Activated CD4-positive, CD25-positive, alpha-beta regulatory T cell treated with anti-CD3 and anti-CD28 coated beads, Interleukin-2, amount 50 U/mL, for 72 hours (primary cell): ENCODE results near the gene ZNF664.

ENCODE experiments used
- DNase-seq: peaks from one replicate; pipeline ENCODE4 v3.0.0; 2021

The ZNF664 gene

GRCh38 chr12:124011435-124012115 lies 38.6 kb downstream of the ZNF664 start:
- DNase-seq = no peak

DNA sequence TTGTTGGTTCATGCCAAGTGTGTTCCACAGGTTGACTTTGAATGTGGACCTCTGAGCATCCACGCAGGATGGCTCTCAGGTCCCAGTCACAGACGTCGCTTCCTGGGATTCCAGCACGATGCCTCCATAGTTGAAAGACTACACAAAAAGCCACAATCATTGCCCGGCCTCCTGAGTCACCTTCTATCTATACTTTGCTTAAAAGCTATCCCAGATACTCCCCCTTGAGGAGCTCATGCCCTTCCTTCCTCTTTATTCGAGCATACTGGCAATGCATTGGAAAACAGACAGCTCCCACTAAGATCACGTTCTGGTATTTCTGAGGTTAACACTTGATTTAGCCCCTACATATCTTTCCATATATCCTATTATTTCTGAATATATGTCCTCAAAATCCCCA lies 40.1 kb downstream of the ZNF664 start:
- DNase-seq = no peak

- DNase-seq = no peak
Observed at GRCh38 chr12:124015494-124016461, 42.8 kb downstream of the ZNF664 start.

- no peak for DNase-seq
Observed at GRCh38 chr12:124017064-124017463, 44.0 kb downstream of the ZNF664 start.

GRCh38 chr12:124018539-124018938 lies 45.5 kb downstream of the ZNF664 start:
- no peak for DNase-seq

GRCh38 chr12:124019115-124019514 lies 46.1 kb downstream of the ZNF664 start:
- no peak for DNase-seq

GRCh38 chr12:124020514-124020949 lies 47.5 kb downstream of the ZNF664 start:
- DNase-seq = no peak

DNA sequence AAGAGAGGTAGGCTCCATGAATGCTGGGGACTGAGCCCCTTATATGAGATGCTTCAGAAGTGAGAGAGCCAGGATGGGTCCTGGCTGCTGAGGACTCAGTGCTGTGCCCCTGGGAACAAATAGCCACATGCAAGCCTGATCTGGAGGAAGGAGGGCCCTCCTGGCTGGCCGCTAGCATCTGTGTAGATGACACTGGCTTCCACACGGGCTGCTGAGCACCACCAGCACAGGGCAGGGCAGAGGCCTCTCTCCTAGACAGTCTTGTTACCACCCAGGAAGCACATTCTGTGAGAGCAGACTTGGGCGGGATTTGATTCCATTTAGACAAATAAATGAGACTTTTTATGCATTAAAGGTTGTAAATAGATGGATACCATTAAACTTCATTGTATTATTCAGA lies 48.0 kb downstream of the ZNF664 start:
- no peak for DNase-seq

DNA sequence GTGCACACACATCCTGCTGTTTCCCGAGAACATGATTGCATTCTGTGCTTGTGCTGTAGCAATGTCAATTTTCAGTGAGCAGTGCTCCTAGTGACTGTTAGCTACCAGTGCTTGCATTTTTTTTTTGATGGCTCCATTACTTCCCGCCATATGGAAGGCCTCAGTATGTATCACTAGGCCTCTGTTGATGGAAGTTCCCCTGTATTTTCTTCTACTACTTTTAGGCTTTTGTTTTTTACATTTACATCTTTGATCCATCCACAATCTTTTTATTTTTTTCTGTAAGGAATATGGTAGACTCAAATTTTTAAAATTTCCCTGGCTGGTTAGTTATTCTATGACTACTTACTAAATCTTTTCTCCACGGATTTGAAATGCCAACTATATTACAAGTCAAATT lies 49.1 kb downstream of the ZNF664 start:
- DNase-seq = no peak

DNA sequence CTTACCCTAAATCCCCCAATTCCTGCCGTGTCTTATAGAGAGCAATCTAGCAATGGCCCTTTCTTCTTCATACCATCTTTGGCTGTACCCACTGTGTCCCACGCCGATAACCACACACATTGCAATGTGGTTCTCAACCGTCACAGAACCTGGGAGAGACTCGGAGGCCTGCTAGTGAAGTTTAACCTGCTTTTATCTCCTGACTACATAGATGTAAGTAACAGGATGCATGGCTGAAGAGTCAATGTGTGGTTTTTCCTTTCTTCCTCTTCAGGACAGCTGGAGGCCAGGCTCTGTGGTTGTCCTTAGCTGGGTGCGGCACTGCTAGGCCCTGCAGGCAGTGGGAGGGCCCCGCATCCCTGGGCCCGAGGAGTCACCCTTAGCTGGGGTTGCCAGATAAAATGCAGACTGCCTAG lies 51.3 kb downstream of the ZNF664 start:
- DNase-seq = no peak

DNA sequence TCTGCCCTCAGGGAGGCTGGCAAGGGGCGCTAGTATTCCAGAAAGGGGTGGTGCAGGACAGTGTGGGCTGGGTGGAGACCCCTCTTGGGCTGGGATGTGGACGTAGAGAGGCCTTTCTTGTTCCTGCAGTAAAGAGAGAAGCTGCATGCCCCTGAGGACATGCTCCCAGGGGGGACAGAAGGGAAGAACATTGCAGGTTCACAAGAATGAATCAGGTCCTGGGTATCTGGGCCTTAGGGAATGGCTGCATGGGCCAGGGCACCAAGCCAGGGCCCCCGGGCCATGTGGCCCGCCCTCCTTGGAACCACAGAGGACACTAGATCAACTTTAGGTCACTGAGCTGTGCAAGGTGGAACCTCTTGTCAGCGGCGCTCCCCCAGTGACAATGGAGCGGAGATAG lies 51.8 kb downstream of the ZNF664 start:
- DNase-seq = no peak

DNA sequence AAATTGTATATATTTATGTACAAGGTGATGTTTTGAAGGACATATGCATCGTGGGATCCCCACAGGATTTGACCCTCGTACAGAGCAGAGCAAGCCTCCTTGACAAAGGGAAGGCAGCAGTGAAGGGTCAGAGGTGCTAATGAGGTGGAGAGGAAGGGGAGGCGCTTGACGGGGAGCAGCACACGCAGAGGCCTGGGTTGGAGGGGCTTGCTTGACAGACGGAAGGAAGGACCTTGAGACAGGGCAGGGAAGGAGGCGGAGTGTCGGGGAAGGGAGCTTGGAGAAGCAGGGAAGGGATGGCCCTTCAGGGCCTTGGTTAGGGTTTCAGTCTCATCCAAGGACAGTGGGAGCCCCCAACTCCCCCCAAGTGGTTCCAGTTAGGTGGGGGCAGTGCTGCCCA lies 52.6 kb downstream of the ZNF664 start:
- DNase-seq = no peak

- DNase-seq = no peak
Observed at GRCh38 chr12:124026755-124027745, 54.0 kb downstream of the ZNF664 start.

- DNase-seq = no peak
Observed at GRCh38 chr12:124027753-124028554, 54.9 kb downstream of the ZNF664 start.

DNA sequence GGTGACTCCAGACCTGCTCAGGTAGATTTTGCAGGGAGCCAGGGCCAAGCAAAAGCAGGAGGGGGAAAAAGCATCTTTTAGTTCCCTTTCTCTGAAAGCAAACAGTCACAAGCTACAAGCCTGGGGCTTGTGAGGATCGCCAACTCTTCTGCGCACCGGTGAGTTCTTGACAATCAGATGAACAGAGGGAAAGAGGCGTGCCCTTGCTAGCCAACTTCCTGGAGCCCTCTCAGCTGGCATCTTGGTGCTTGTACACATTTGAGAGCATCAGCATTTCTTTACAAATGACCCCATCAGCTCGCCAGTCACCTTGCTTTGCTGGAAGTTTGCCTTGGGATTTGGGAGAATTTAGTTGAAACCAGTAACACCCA lies 55.5 kb downstream of the ZNF664 start:
- no peak for DNase-seq

DNA sequence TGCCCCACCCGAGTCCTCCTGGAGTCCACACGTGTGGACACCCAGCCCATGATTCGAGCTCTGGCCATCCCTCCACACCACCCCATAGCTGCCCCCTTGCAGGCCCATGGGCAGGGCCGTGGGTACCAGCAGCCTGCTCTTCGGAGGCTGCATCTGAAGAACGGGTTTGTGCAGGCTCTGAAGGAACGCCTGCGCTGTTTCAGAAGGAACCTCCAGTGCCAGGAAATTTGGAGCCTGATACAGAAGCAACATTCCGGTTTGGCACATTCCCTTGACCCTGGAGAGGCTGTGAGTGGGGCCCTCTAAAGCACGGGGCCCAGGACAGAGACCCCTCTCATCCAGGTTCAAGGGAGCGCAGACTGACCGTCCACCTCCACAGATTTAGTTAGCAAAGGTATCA lies 57.0 kb downstream of the ZNF664 start:
- no peak for DNase-seq

DNA sequence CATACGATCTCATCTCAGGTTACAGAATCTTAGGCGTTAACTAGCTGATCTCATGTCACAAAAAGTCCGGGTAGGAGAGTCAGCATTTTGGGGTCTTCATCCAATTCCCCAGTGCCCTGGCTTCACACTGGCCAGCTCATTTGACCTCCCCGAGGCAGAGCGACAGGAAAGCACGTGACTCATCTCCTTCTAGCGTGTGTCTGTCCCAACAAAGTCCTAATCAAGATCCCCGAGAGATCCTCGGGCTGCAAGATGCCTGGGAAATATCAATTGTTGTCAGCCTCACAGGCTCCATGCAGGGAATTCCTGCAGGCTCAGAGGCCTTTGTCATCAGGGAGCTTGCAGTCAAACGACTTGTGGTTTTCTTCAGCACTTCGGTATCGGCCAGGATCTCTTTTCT lies 57.5 kb downstream of the ZNF664 start:
- no peak for DNase-seq

DNA sequence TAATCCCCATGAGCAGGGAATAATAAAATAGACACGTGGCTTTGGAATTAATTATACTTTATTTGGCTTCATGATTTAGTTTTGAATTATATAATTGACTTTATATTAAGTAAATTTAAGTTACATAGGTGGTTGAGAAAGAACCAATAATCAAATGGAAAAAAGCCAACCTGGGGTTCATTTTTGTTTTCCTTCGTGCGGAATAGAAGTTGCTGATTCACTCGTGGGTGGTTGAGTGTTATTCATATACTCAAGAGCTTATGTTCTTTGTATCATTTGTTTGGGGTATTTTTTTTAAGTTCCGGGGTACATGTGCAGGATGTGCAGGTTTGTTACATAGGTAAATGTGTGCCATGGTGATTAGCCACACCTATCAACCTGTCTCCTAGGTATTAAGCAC lies 58.0 kb downstream of the ZNF664 start:
- DNase-seq = no peak

- DNase-seq = no peak
Observed at GRCh38 chr12:124032265-124032886, 59.4 kb downstream of the ZNF664 start.

GRCh38 chr12:124033859-124034258 lies 60.8 kb downstream of the ZNF664 start:
- DNase-seq = no peak

DNA sequence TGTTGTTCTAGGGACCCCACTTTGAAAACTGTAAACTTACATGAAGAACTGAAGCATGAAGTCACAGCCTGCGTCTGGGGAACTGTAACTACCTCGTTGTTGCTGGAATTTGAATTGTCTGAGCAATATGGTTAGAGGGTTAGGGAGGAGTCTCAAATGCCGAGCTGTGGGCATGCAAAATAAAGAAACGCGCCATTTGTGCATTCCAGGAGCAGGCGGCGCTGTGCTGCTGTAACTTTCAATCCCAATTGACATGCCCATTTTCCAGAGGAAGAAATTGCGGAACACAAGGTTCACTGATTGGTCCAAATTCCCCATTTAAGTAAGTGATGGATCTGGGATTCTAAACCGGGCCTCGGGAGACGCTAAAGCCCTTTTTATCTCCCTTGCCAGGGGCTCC lies 61.3 kb downstream of the ZNF664 start:
- DNase-seq = no peak

DNA sequence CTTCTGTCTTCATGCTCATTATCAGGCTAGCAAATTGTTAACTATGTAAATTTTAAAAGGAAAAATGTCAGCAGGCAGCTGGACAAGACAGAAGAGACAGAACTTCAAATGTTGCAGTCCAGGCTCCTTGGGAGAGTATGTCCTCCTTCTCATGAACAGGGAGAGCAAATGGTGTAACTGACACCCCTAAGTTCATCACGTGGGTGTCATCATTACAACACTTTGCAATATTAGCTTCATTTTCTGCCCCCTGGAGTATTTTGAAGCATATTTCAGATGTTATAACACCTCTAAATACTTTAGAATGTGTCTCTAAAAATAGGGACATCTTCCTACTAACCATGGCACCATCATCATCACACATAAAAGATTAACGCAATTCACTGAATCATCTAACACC lies 62.1 kb downstream of the ZNF664 start:
- no peak for DNase-seq
